Prostate gland (tissue), 2 donors: ENCODE results near the gene IL24.

Source experiments
- CTCF ChIP-seq, 4 experiments: fragments of 200-600 bp in 2 of 4; fragments of 450-650 bp in 2 of 4; sonication (generic) in 2 of 4; IDR thresholded peaks; 1 replicate in 3 of 4; 2 replicates in 1 of 4; pipeline ENCODE4 v1.5.1; 2016 to 2019; ENCODE audit warnings: antibody characterized with exemption in 4 of 4, mild to moderate bottlenecking in 2 of 4, moderate library complexity in 2 of 4
- POLR2A ChIP-seq: fragments of 450-650 bp; IDR thresholded peaks from one replicate; pipeline ENCODE4 v1.6.1; 2016; ENCODE audit warnings: antibody characterized with exemption, mild to moderate bottlenecking
- POLR2AphosphoS5 ChIP-seq: sonication (generic); formaldehyde crosslinking; IDR thresholded peaks from one replicate; pipeline ENCODE4 v1.6.1; 2017; ENCODE audit warnings: antibody characterized with exemption

- TF ChIP-seq CTCF (IDR thresholded peaks at IDR 0.05) (no peak), POLR2A (no peak), POLR2AphosphoS5 (no peak)
These were observed 29.5 kb upstream of the IL24 start for GRCh38 chr1:206867716-206868115.
